Fibroblast of mammary gland (primary cell): ENCODE measurements around the gene FHL3.
A peak's percentile ranks its signal among the peaks of the same experiment; 100 is the strongest.
"Not testable (repeated sequence)": the region's sequence is repeated elsewhere in the genome, so short reads cannot be mapped to it uniquely, and the experiment has no call there.

Source experiments
- DNase-seq: peaks from one replicate; pipeline ENCODE4 v3.0.0-alpha.2; 2010; ENCODE audit warnings: low read depth
- H3K4me3 ChIP-seq: 2 replicates; pipeline ENCODE4 v1.5.1; 2011; ENCODE audit warnings: low read depth, mild to moderate bottlenecking, low read length, moderate library complexity; ENCODE audit not compliant: control insufficient read depth
- CTCF ChIP-seq: conservative IDR thresholded peaks from 2 replicates; pipeline ENCODE4 v1.5.1; 2011; ENCODE audit warnings: low read depth, low read length, inconsistent platforms; ENCODE audit not compliant: control insufficient read depth, insufficient read depth

FHL3 gene

GRCh38 chr1:37975083-37975482 lies 30.2 kb downstream of the FHL3 start:
- not testable (repeated sequence) for H3K4me3 ChIP-seq
- DNase-seq, result peak; percentile 66
- TF ChIP-seq CTCF, result peak; percentile 61

- no peak for TF ChIP-seq CTCF
- H3K4me3 ChIP-seq, result no peak overlapping the region
- no peak for DNase-seq
Observed at GRCh38 chr1:37974567-37974966, 30.7 kb downstream of the FHL3 start.

- H3K4me3 ChIP-seq, DNase-seq: not testable (repeated sequence)
Observed at GRCh38 chr1:37973684-37974083, 31.6 kb downstream of the FHL3 start.

GRCh38 chr1:37965301-37965700 lies 40.0 kb downstream of the FHL3 start:
- DNase-seq, result no peak
- no peak for TF ChIP-seq CTCF
- H3K4me3 ChIP-seq, result no peak overlapping the region

- not testable (repeated sequence) for H3K4me3 ChIP-seq, DNase-seq
Observed at GRCh38 chr1:37964106-37964505, 41.2 kb downstream of the FHL3 start.

GRCh38 chr1:37958690-37959089 lies 46.6 kb downstream of the FHL3 start:
- peak; percentile 81 for DNase-seq
- no peak overlapping the region for H3K4me3 ChIP-seq
- TF ChIP-seq CTCF, result no peak

GRCh38 chr1:37955685-37956084 lies 49.6 kb downstream of the FHL3 start:
- no peak for TF ChIP-seq CTCF
- H3K4me3 ChIP-seq, result no peak overlapping the region
- DNase-seq, result no peak

GRCh38 chr1:37954316-37954971 lies 50.9 kb downstream of the FHL3 start:
- H3K4me3 ChIP-seq, result no peak overlapping the region
- DNase-seq, result no peak
- no peak for TF ChIP-seq CTCF
